Body of pancreas (tissue), 4 donors: ENCODE data around the gene TFPI. TPM values are rescaled to one million over a fixed set of nuclear protein-coding genes. Genes with fewer than 3 reads are reported as not detected.

ENCODE experiments used
- ATAC-seq: fragments of 150-250 bp; one replicate; pipeline ENCODE4 v1.9.1; 2016
- DNase-seq, 4 donors: peaks; one replicate each; pipeline ENCODE4 v3.0.0-alpha.2; 2019
- H3K27ac ChIP-seq, 4 donors: fragments of 200-600 bp; sonication (generic); 1 replicate in 3 of 4; 2 replicates in 1 of 4; pipeline versions ENCODE4 v1.5.1 to v1.6.1; 2016 to 2019; ENCODE audit warnings: mild to moderate bottlenecking in 1 of 4, mixed read lengths in 1 of 4, moderate library complexity in 1 of 4
- H3K27me3 ChIP-seq, 2 donors: fragments of 200-600 bp; sonication (generic); one replicate each; pipeline ENCODE4 v1.6.0; 2016; ENCODE audit warnings: mild to moderate bottlenecking in 1 of 2
- H3K36me3 ChIP-seq, 2 donors: fragments of 200-600 bp; sonication (generic); replicated peaks in 1 of 2; 2 replicates each; pipeline ENCODE4 v1.5.1; 2016; ENCODE audit warnings: low read depth in 2 of 2; ENCODE audit not compliant: insufficient read depth in 1 of 2
- H3K4me1 ChIP-seq: fragments of 200-600 bp; sonication (generic); one replicate; pipeline ENCODE4 v1.6.0; 2016
- H3K4me3 ChIP-seq, 2 donors: fragments of 200-600 bp; sonication (generic); 1 replicate in 1 of 2; 2 replicates in 1 of 2; pipeline ENCODE4 v1.5.1; 2016 to 2019
- H3K9me3 ChIP-seq, 3 donors: fragments of 200-600 bp; sonication (generic); 1 replicate in 2 of 3; 2 replicates in 1 of 3; pipeline ENCODE4 v1.5.1; 2016
- CTCF ChIP-seq, 7 experiments: fragments of 450-650 bp in 4 of 7; fragments of 200-600 bp in 3 of 7; sonication (generic) in 3 of 7; IDR thresholded peaks; one replicate each; pipeline ENCODE4 v1.5.1; 2016 to 2019; ENCODE audit warnings: antibody characterized with exemption in 7 of 7
- POLR2A ChIP-seq, 3 donors: fragments of 450-650 bp; IDR thresholded peaks; one replicate each; pipeline ENCODE4 v1.6.1; 2016; ENCODE audit warnings: antibody characterized with exemption in 3 of 3, mild to moderate bottlenecking in 2 of 3
- WGBS, 2 donors: methylation state at CpG; one replicate each; pipeline ENCODE4 v1.1.5; 2017; 5-methylcytosine and 5-hydroxymethylcytosine counted together
- intact Hi-C: fragments of 100-400 bp; cut with DNase I; formaldehyde crosslinking; loops from one replicate; pipeline ENCODE4 v1.15.1; 2023
- total RNA-seq, 2 donors: library from RNA; depleted of rRNA; stranded (reverse); fragments of >200 nt; gene quantifications; one replicate each; pipeline ENCODE4 v1.1.0, GENCODE V29; 2016

TFPI gene
- total RNA-seq, 2 donors from 2014 or later, result 21.1 to 54.2 TPM

DNA sequence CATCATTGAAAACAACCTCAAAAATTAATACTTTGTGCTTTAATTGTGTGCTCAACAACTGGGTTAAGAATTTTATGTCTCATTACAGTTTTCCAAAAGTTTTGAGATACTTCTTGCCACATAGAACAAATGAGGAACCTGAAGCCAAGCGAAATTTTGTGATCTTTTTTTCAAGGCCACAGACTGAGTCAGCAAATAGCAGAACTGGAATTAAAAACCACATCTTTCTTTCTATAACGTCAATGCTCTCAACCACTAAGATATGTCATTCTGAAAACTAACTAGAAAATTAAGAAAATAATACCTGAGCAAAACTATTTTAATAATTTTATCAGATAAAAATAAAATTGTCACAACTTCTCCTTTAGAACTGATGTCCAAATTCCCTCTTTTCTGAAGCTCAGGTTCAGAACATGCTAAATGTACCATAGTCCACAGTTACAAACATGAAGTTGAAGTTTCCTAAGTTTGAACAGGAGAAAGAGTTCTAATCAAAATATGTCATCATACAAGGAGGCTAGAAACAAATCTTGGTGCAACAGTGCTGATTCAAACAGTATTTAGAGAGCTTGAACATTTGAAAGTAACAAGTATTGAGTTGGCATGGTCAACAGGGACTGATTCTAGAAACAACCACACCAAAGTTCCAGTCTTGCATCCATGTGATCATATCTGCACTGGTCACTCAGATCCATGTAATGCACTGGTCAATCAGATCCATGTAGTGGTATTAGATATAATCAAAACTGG, 78.6 kb downstream of the TFPI start:
- WGBS, 2 donors, result 45 to 62% methylated on average over 2 of the region's 2 CpGs
- H3K27ac ChIP-seq, result no peak overlapping the region
- H3K9me3 ChIP-seq, result no peaks in the 10 kb centered on the region
- no peaks in the 10 kb centered on the region for H3K36me3 ChIP-seq
- intact Hi-C loops, result no loop called here
- DNase-seq (no peak), ATAC-seq (no peak)
- no peaks in the 10 kb centered on the region for H3K27me3 ChIP-seq
- no peak overlapping the region for H3K4me3 ChIP-seq
- no peaks in the 10 kb centered on the region for H3K4me1 ChIP-seq
- no peak for TF ChIP-seq CTCF (IDR thresholded peaks at IDR 0.05)
- no peak for TF ChIP-seq POLR2A (IDR thresholded peaks at IDR 0.05)

- ATAC-seq, result no peak
- 89 to 94% methylated on average over 2 of the region's 2 CpGs for WGBS, 2 donors
These were observed 83.5 kb downstream of the TFPI start for GRCh38 chr2:187470698-187471097.

GRCh38 chr2:187469538-187469937, 84.7 kb downstream of the TFPI start:
- intact Hi-C loops, result no loop called here
- DNase-seq, result no peak

More at GRCh38 chr2:187470698-187471097, 83.5 kb downstream of the TFPI start:
- TF ChIP-seq POLR2A (IDR thresholded peaks at IDR 0.05) (no peak), CTCF (IDR thresholded peaks at IDR 0.05) (no peak)
- Histone ChIP-seq H3K36me3 (no peaks in the 10 kb centered on the region), H3K4me3 (no peak overlapping the region), H3K9me3 (no peaks in the 10 kb centered on the region), H3K4me1 (no peaks in the 10 kb centered on the region), H3K27ac (no peak overlapping the region), H3K27me3 (no peaks in the 10 kb centered on the region)
- no peak for DNase-seq
- intact Hi-C loops, result no loop called here

DNA sequence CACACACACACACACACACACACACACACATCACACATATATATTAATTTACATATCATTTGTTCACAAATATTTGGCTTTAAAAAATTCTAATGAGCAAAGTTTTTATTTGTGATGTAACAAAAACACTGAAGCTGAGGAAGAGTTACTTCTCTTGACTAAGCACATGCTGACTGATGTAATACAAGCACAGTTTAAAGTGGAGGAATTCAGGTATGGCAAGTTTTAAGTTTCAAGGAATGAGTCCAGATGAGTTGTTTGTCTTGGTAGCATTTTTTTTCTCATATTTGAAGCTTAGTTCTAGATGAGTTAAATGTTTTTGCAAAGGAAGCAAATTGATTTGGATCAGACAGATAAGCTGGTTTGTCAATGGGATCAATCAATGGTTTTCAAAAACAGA, 86.0 kb downstream of the TFPI start:
- no peak for DNase-seq
- TF ChIP-seq CTCF (IDR thresholded peaks at IDR 0.05) (no peak), POLR2A (IDR thresholded peaks at IDR 0.05) (no peak)
- H3K27ac ChIP-seq, result no peak overlapping the region
- H3K9me3 ChIP-seq, result no peaks in the 10 kb centered on the region
- H3K27me3 ChIP-seq, result no peaks in the 10 kb centered on the region
- no peaks in the 10 kb centered on the region for H3K4me1 ChIP-seq
- intact Hi-C loops, result no loop called here
- ATAC-seq, result no peak
- H3K36me3 ChIP-seq, result no peaks in the 10 kb centered on the region
- no peak overlapping the region for H3K4me3 ChIP-seq

More at GRCh38 chr2:187469538-187469937, 84.7 kb downstream of the TFPI start:
- no peak overlapping the region for H3K27ac ChIP-seq
- H3K4me1 ChIP-seq, result no peaks in the 10 kb centered on the region
- no peaks in the 10 kb centered on the region for H3K36me3 ChIP-seq
- H3K27me3 ChIP-seq, result no peaks in the 10 kb centered on the region
- no peak for ATAC-seq
- no peaks in the 10 kb centered on the region for H3K9me3 ChIP-seq
- no peak overlapping the region for H3K4me3 ChIP-seq
- TF ChIP-seq CTCF (IDR thresholded peaks at IDR 0.05), result no peak
- no peak for TF ChIP-seq POLR2A (IDR thresholded peaks at IDR 0.05)
